Myocyte (in vitro differentiated cells): ENCODE data around the gene ARHGAP27. TPM values are rescaled to one million over a fixed set of nuclear protein-coding genes. Genes with fewer than 3 reads are reported as not detected.

Experiments used
- DNase-seq: peaks from one replicate; pipeline ENCODE4 v3.0.0-alpha.2; 2012; ENCODE audit warnings: low read depth
- total RNA-seq: library from RNA; depleted of rRNA; stranded (reverse); fragments of >200 nt; gene quantifications from 2 replicates; pipeline ENCODE4 v1.2.3, GENCODE V29; 2014

Gene ARHGAP27
- total RNA-seq, 1 donor from 2014 or later, result 6.6 TPM

DNA sequence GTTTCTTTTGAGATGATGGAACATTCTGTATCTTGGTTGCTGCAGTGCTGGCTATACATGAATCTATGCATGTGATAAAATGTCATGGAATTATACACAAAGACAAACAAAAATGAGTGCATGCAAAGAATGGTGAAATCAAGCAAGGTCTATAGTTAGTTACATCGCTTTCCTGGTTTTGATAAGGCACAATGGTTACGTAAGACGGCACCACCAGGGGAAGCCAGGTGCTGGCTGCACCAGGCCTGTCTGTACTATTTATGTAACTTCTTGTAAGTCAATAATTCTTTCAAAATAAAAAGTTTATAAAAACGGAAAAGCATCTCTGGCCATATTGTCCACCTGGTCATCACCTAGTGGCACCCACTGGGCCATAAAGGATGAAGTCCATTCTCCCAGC lies 46.5 kb downstream of the ARHGAP27 start:
- no peak for DNase-seq

DNA sequence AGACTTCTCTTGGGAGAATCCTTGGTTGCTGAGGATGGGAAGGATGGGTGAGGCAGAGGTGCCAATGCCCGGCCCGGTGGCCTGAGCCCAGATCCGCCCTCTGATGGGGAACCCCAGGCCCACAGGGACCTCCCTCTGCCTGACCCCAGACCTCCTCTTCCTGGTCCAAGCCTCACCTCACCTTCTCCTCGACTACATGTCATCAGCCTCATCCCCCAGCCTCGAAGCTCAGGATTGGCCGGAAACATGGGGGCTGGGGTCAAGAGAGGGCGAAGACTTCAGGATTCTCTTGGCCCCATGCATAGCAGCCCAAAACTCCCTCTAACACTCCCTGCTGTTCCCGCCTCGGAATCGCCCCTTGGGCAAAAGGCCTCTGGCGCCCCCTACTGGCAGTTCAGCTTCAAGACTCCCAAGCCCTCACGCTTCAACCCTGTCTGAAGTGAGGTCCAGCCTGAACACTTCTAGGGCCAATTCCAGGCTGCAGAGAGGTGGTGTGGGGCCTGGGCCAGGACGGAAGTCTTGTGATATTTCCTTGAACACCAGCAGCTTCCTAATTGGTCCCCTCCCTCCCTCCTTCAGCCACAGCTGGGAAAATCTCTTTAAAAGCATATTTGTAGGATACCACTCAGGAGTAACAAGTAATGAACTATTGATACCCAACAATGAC lies 47.2 kb downstream of the ARHGAP27 start:
- DNase-seq, result peak; percentile 92

DNA sequence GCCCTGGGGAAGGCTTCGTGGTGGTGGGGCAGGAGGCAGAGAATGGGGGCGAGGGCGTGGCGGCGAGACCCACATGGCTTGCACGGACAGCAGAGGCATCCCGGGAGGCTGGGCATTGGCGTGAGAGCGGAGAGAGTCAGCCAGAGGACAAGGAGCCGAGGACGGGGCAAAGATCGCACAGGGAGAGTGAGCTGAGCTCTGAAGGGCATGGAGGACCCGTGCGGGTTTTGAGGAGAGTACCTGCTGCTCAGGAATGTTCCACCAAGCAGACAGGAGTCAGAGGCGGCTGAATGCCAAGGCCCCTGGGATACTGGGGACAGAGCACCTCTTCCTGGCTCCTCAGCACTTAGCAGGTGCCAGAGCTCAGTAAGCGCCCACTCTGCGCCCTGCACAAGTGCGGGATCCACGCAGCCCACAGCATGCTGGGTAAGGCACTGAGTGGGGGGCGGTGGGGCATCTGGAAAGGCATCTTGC lies 47.8 kb downstream of the ARHGAP27 start:
- DNase-seq, result no peak

DNA sequence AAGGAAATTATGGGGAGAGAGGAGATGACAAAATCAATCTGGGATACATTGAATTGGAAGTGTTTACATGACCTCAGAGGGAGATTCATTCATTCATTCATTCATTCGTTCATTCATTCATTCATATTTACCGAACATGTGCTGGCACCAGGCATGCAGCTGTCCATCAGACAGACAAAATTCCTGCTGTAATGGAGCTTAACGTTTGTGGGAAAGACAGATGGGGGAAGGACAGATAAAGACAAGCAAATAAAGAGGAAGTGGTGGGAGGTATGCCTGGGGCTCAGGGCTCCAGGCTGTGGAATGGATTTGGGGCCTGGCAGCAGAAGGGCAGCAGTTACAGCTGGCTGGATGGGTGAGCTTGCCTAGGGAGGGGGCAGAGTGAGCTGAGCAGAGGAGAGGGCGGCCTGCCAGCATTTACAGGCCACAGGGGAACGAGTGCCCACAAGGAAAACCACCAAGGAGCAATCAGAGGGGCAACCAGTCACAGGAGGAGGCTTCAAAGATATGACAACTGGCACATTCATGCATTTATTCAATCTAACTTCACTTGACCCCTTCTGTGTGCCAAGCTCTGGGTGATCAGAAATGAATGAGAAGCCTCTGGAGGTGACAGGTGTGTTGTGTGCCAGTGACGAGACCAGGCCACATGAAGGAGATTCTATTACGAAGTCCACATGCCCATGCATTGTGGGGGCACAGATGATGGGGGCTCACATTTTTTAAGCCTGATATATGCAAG lies 48.5 kb downstream of the ARHGAP27 start:
- peak; percentile 97 for DNase-seq

DNA sequence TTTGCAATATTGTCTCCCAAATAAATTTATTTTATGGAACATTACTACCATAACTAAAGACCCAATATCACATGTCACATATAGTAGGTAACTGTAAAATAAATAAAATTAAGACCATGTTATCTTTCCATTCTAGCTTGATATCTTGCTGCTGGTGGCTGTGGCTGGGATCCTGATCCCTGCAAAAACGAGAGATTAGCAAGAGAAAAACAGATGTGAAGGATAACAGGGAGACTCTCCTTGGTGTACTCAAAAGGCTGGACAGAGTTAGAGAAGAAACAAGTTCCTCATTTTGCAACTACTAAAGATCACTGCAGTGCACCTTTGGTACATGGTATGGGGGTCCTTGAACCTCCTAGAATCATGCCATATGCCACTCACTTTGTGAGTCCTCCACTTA lies 49.7 kb downstream of the ARHGAP27 start:
- DNase-seq, result no peak

DNA sequence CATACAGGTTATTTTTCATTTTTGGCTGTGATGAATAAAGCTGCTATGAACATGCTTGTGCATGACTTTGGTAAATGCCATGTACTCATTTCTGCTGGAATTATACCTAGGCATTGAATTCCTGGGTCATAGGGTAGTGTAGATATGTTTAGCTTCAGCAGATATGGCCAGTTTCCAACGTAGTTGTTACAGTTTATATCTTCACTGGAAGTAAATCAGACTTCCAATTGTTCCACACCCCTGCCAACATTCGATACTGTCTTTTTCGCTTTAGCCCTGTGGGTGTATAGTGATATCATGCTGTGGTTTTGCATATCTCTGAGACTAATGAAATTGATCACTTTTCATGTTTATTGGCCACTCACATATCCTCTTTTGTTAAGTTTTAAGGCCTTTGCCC lies 50.4 kb downstream of the ARHGAP27 start:
- no peak for DNase-seq

DNA sequence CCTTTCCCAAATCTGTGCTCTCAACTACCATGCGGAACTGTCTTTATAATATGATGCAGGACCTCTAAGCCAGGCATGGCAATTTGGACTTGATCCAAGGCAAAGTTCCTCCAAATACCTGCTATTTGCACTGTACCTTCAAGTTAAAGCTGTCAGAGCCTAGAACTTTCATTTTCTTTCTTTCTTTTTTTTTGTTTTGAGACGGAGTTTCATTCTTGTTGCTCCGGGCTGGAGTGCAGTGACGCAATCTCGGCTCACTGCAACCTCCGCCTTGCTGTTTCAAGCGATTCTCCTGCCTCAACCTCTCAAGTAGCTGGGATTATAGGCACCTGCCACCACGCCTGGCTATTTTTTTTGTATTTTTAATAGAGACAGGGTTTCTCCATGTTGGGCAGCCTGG lies 51.7 kb downstream of the ARHGAP27 start:
- DNase-seq, result no peak

DNA sequence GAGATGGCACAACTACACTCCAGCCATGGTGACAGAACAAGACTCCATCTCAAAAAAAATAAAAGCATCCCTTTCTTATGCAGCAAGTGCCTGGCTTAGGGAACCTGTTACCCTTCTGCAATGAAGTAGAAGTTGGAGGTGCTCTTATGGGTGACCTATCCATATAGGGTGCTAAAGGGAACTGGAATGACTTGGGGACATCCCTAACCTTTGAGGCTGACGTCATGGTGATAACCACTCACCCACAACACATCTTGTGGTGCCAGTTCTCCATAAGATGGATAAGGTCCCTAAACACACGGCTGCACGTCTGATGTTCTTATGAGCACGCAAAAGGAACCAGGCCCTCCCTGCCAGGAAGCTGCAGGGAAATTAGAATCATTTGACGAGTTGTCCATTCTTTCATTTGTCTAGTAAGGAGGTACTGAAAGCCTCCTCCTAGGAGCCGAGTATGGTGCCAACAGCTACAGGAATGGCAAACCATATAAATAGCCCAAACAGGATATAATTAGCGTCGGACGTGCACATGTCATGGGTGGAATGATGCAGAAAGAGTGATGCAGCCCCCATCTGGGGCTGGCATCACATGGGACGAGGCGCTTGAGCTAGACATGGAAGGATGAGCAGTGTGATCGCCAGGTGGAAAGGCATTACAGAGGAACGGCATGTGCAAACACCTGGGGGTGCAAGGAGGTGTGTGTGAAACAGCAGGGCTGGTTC lies 52.5 kb downstream of the ARHGAP27 start:
- DNase-seq, result peak; percentile 70

DNA sequence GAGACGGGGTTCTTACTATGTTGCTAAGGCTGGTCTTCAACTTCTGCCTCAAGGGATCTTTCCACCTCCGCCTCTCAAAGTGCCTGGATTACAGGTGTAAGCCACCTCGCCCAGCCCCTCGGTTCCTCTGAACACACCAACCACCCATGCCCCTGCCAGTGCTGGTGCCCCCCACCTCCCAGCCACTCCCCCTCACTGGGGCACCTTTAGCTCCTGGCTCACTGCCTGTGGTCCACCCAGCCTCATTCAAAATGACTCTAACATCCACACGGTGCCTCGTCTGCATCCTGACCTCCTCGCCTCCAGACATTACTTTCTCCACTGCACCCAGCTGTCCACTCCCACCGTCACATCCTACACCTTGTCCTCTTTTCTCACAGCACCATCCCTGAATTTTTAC lies 55.3 kb downstream of the ARHGAP27 start:
- no peak for DNase-seq

DNA sequence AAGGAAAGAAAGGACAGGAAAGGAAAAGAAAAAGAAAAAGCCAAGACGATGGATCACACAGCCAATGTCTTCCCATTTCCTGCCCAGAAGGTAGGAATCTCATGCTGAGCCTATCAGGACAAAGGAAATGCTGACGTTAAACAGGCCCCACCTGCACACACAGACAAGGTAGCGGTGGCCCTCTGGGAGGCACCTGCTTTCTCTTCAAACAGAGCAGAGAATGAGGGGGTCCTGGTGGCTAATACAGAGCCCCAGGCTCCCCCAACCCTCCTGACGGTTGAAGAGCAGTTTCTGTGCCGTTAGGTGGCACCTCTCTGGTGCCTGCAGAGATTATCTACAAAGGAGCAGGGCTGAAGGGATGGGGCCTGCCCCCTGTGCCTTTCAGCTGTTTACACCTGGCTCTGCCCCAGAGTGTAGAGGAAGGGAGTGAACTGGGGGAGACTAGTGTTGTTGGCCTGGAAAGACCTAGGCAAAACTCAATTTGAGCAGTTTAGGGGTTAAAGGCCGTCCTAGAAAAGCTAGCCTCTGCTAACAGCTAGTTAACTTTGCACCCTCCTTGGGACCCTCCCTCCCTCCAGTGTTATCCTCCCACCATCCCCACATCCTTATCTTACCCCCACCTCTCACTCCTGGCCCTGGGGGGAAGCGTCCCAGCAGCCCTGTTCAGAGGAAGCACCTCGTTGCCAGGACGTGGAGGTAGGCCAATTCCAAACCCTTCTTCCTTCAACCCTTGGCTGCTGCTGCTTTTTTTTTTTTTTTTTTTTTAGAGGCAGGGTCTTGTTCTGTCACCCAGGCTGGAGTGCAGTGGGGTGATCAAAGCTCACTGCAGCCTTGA lies 56.3 kb downstream of the ARHGAP27 start:
- no peak for DNase-seq

DNA sequence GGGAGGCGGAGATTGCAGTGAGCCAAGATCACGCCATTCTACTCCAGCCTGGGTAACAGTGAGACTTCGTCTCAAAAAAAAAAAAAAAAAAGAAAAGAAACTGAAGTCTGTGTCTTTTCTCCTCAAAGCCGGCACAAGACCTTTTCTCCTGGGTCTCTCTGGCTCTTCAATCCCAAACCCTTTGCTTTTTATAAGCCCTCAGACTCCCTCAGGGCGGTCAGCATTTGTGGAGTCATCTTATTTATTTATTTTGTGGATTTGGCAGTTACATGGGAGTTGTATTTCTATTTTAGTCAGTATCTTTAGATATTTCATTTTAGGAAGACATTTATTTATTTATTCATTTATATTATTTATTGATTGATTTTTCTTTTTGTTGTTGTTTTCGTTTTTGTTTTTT lies 58.2 kb downstream of the ARHGAP27 start:
- no peak for DNase-seq

DNA sequence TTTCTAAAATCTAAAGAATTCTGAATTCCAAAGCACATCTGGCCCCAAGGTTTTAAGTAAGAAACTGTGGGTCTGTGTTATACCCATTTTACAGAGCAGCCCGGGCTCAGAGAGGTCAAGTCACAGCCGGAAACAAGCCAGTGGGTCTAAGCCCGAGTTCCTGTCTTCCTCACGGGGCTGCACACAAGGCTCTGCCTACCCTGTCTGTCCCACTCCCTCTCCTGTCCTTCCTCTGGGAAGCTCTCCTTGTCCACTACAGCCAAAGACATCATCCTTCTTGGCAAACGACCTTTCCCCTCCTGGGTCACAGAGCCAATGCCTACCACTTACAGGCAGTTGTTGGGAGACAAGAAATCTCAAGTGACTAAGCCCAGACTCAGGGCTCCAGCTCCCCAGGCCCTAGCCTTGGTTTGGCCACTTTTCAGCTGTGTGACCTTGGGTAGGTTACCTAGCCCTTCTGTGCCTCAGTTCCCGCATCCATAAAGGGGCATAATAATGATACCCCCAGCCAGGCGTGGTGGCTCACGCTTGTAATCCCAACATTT lies 60.3 kb downstream of the ARHGAP27 start:
- no peak for DNase-seq

DNA sequence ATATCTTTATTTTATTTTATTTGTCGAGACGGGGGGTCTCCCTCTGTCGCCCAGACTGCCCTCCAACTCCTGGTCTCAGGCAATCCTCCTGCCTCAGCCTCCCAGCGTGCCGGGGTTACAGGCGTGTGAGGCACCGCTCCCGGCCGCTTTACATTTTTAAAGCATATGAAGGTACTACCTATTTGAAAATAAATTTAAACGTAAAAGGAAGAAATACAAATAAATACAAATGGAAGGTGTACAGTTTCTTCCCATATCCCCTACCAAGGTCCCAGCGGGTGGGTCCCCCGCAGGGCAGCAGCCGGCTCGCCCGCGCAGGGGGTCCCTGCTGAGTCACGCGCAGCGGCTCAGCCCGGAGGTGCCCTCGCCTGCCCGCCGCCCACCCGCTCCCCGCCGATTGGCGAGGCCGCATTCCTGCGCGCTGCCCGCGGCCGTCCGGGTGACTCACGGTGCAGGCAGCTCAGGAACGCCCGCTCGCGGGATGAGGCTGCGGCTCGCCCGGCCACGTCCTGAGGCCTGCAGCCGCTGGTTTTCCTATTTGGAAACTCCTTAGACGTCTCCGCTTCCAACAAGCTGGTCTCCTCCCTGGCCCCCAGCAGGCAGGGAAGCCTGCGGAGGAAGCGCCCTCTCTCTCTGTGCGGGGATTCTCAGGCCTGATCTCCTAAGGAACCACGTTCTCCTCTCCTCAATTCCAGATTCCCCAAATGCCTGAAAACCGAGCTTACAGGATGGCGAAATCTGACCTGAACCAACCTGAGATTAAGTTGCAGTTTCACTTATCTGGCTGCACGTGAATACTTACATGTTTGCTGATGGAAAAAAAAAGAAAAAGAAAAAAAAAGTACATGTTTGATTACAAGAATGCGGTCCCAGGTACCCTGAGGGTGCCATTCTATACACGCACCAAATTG lies 61.0 kb downstream of the ARHGAP27 start:
- DNase-seq, result peak; percentile 97

DNA sequence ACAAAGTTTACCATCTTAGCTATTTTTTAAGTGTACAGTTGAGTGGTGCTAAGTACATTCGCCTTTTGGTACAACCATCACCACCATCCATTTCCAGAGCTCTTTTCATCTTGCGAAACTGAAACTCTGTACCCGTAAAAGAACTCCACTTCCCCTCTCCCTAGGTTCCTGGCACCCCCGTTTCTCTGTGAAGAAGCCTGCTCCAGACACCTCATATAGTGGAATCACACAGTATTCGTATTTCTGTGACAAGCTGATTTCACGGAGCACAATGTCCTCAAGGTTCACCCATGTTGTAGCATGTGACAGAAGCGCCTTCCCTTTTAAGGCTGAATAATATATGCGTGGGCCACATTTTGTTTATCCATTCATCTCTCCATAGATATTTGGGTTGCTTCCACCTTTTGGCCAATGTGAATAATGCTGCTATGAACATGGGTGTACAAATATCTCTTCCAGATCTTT lies 61.7 kb downstream of the ARHGAP27 start:
- peak; percentile 46 for DNase-seq

DNA sequence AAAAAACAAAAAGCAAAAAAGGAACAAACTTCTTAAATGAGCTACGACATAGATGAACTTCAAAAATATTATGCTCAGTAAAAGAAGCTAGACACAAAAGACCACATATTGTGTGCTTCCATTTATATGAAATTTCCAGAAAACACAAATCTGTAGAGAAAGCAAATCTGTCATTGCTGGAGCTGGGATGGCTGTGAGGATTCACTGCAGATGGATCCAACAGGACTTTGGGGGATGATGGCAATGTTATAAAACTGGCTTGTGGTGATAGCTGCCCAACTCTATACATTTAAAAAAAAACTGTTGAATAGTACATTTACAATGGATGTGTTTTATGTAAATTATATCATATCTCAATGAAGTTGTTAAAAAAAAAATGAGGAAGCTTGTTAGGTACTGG lies 63.2 kb downstream of the ARHGAP27 start:
- DNase-seq, result no peak

DNA sequence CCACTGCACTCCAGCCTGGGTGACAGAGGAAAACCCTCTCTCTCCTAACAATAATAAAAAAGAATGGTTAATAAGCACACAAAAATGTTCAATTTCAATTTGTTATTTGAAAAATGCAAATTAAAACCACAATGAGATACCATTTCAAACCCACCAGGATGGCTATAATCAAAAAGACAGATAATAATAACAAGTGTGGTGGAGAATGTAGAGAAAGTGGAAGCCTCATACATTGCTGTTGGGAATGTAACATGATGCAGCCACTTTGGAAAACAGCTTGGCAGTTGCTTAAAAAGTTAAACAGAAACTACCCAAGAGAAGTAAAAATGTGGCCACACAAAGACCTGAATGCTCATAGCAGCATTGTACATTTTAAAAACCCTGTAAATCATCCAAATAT lies 64.0 kb downstream of the ARHGAP27 start:
- no peak for DNase-seq

DNA sequence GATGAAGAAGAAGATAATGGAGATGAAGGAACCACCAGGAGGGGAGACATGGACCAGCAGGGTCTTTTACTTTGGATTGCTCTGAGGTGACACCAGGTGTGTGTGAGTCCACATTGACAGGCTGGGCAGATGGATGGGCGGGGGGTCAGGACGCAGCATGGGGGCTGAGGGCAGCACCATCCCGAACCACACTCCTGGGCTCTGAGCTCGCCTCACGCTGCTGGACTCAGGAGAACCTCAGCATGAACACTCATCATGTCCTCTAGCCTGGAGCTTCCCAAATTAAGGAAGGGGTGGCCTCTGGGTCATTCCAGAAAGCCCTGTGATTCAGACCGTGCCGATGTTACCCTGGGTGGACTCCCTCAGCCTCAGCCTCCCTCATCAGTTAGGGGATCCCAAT lies 65.5 kb downstream of the ARHGAP27 start:
- no peak for DNase-seq

DNA sequence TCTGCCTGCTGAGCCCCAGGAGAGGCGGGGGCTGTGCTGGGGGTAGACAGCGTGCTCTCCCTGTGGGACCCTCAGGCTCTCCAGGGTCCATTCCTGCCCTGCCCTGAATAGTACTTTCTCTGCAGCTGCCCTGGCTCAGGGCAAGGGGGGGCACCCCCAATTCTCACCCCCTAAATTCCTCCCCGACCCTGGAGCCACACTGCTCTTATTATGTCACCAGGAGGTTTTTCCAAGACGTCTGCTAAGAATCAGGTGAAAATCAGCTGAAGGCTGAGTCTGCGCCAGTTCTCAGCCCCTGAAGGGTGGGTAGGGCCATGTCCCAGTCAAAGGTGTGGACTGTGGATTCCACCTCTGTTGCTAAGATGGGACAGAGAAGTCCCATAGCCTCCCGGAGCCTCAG lies 66.0 kb downstream of the ARHGAP27 start:
- DNase-seq, result no peak

DNA sequence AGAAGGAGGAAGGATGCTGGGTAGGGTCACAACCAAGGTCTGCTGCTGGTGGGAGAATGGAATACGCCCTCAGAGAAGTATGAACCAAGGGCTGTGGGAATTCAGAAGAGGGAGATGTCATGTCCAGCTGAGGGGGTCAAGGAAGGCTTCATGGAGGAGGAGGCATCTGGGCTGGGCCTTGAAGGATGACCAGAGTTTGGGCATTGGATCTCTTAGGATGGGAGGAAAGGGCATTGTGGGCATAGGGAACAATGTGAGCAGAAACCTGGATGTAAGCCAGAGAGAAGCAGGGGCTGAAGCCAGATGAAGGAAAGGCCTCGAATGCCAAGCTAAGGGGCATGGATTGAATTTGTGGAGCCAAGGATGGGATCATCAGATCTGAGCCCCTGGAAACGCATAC lies 66.6 kb downstream of the ARHGAP27 start:
- DNase-seq, result no peak
